Measurements from ENCODE around the gene DCDC1.

Gene DCDC1

GRCh38 chr11:30935861-30936260, 433.7 kb downstream of the DCDC1 start:
- no peak for DNase-seq (ENCODE audit: low spot score)
- no peak for TF ChIP-seq CTCF (IDR thresholded peaks at IDR 0.05; ENCODE audit: extremely low read depth, missing control alignments)

GRCh38 chr11:30926130-30926529, 443.4 kb downstream of the DCDC1 start:
- no peak for DNase-seq (ENCODE audit: low spot score)
- TF ChIP-seq CTCF (IDR thresholded peaks at IDR 0.05; ENCODE audit: extremely low read depth, missing control alignments), result no peak

GRCh38 chr11:30921811-30922210, 447.7 kb downstream of the DCDC1 start:
- TF ChIP-seq CTCF (IDR thresholded peaks at IDR 0.05; ENCODE audit: extremely low read depth, missing control alignments), result no peak

GRCh38 chr11:30919389-30920152, 450.0 kb downstream of the DCDC1 start:
- no peak for TF ChIP-seq CTCF (IDR thresholded peaks at IDR 0.05; ENCODE audit: extremely low read depth, missing control alignments)
- DNase-seq (ENCODE audit: low spot score), result no peak

More at GRCh38 chr11:30921811-30922210, 447.7 kb downstream of the DCDC1 start:
- no peak for DNase-seq (ENCODE audit: low spot score)

- peak; percentile 46 for TF ChIP-seq CTCF (IDR thresholded peaks at IDR 0.05; ENCODE audit: extremely low read depth, missing control alignments)
- DNase-seq (ENCODE audit: low spot score), result peak; percentile 20
These were observed 451.6 kb downstream of the DCDC1 start for GRCh38 chr11:30917859-30918478.

- no peak for DNase-seq (ENCODE audit: low spot score)
- TF ChIP-seq CTCF (IDR thresholded peaks at IDR 0.05; ENCODE audit: extremely low read depth, missing control alignments), result no peak
These were observed 452.3 kb downstream of the DCDC1 start for GRCh38 chr11:30917266-30917665.

GRCh38 chr11:30916764-30917163, 452.8 kb downstream of the DCDC1 start:
- TF ChIP-seq CTCF (IDR thresholded peaks at IDR 0.05; ENCODE audit: extremely low read depth, missing control alignments), result no peak

More at GRCh38 chr11:30916764-30917163, 452.8 kb downstream of the DCDC1 start:
- no peak for DNase-seq (ENCODE audit: low spot score)

All from GM20000 (cell line).